Measurements from ENCODE around the gene MS4A4E. TPM values are rescaled to one million over a fixed set of nuclear protein-coding genes. Genes with fewer than 3 reads are reported as not detected.
A peak's percentile ranks its signal among the peaks of the same experiment; 100 is the strongest.
"Not testable (repeated sequence)": the region's sequence is repeated elsewhere in the genome, so short reads cannot be mapped to it uniquely, and the experiment has no call there.

The MS4A4E gene
- total and polyA plus RNA-seq, 12 donors: 0.26 to 3.0 (median 0.82) TPM; not detected in 3

GRCh38 chr11:60194511-60194910 is 48.4 kb downstream of the MS4A4E start:
- ATAC-seq (no peak), DNase-seq (no peak)
- TF ChIP-seq, protein P1, sequence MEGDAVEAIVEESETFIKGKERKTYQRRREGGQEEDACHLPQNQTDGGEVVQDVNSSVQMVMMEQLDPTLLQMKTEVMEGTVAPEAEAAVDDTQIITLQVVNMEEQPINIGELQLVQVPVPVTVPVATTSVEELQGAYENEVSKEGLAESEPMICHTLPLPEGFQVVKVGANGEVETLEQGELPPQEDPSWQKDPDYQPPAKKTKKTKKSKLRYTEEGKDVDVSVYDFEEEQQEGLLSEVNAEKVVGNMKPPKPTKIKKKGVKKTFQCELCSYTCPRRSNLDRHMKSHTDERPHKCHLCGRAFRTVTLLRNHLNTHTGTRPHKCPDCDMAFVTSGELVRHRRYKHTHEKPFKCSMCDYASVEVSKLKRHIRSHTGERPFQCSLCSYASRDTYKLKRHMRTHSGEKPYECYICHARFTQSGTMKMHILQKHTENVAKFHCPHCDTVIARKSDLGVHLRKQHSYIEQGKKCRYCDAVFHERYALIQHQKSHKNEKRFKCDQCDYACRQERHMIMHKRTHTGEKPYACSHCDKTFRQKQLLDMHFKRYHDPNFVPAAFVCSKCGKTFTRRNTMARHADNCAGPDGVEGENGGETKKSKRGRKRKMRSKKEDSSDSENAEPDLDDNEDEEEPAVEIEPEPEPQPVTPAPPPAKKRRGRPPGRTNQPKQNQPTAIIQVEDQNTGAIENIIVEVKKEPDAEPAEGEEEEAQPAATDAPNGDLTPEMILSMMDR (IDR thresholded peaks at IDR 0.05): no peak
- intact Hi-C loops (cut with DNase I): loop anchor here in 8 of 10 donors (5.0 to 10.0 kb wide), 2 partner anchors 370 to 372 kb away; no protein-coding TSS in a partner anchor
- H3K4me3 ChIP-seq: no peak overlapping the region
- WGBS, 2 donors: 54 to 59% methylated on average over 3 of the region's 3 CpGs
- H3K27ac ChIP-seq: peak overlapping the region in 5 of 10 donors; percentile 19 to 66 (median 41)
- peaks cover 0 to 10% (median 0%) of the 10 kb centered on the region in 11 donors for H3K9me3 ChIP-seq
- no peaks in the 10 kb centered on the region for H3K27me3 ChIP-seq
- H3K4me1 ChIP-seq: peaks cover 0 to 18% (median 0%) of the 10 kb centered on the region in 9 donors
- no peaks in the 10 kb centered on the region for H3K36me3 ChIP-seq

DNA sequence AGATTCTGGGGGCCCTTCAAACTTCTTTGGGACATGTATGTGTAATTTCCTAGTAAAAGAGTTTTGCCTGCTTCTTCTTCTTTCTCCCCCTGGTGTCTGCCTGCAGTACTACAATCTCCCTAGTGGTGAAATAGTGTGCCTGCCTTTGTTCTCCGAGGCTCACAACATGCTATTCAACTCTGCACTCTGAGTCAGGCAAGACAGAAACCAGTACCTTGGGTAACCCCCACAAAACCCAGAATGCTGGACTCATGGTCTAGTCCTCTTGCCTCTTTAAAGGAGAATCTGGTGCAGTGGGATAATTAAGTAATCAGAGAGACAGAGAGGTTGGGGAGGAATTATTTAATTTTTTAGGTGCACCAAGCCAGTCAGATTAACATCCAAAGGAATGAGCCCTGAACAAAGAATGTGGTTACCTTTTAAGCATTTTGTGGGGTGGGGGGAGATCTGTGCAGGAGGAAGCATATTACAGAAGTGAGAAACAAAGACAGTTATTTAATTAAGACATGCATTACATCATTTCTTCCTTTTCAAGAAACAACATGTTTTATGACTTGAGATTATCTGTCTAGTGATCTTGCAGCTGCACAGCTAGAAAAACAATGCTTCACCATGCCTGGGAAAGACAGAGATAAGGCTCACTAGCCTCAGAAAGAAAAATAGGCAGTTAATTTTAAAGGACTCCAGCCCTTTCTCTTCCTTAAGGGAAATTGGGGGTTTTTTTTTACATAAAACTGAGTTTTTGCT is 49.1 kb downstream of the MS4A4E start:
- Histone ChIP-seq H3K4me1 (peaks cover 0 to 18% (median 0%) of the 10 kb centered on the region in 9 donors), H3K27me3 (no peaks in the 10 kb centered on the region), H3K27ac (peak overlapping the region in 5 of 10 donors; percentile 19 to 66 (median 41)), H3K9me3 (peaks cover 0 to 10% (median 0%) of the 10 kb centered on the region in 11 donors), H3K4me3 (no peak overlapping the region), H3K36me3 (no peaks in the 10 kb centered on the region)
- 12 to 13% methylated on average over 1 of the region's 1 CpG for WGBS, 2 donors
- intact Hi-C loops (cut with DNase I): loop anchor here in 8 of 10 donors (5.0 to 10.0 kb wide), 2 partner anchors 369 to 372 kb away; no protein-coding TSS in a partner anchor
- ATAC-seq: peak in 7 of 8 donors; percentile 67 to 86 (median 75)
- peak in 1 of 2 donors; percentile 76 for DNase-seq
- TF ChIP-seq, protein P1 (IDR thresholded peaks at IDR 0.05): peak; percentile 59 to 92 (median 81)

- not testable (repeated sequence) for H3K4me3 ChIP-seq, H3K9me3 ChIP-seq, H3K27me3 ChIP-seq, DNase-seq, H3K36me3 ChIP-seq, ATAC-seq
- Histone ChIP-seq H3K27ac (peak overlapping the region in 1 of 10 donors; percentile 66), H3K4me1 (peaks cover 0 to 24% (median 0%) of the 10 kb centered on the region in 9 donors)
- intact Hi-C loops (cut with DNase I): loop anchor here in 8 of 10 donors (5.0 to 10.0 kb wide), 2 partner anchors 368 to 370 kb away; no protein-coding TSS in a partner anchor
- 90% methylated on average over 4 of the region's 4 CpGs for WGBS, 2 donors
These were observed 50.4 kb downstream of the MS4A4E start for GRCh38 chr11:60192564-60192963.

GRCh38 chr11:60188481-60188880 is 54.5 kb downstream of the MS4A4E start:
- H3K4me3 ChIP-seq; DNase-seq; ATAC-seq; intact Hi-C loops (cut with DNase I); H3K36me3 ChIP-seq; H3K9me3 ChIP-seq; H3K27me3 ChIP-seq: not testable (repeated sequence)
- peaks cover 0 to 28% (median 0%) of the 10 kb centered on the region in 9 donors for H3K4me1 ChIP-seq
- WGBS, 2 donors: 42 to 47% methylated on average over 3 of the region's 3 CpGs
- peak overlapping the region in 1 of 10 donors; percentile 89 for H3K27ac ChIP-seq

DNA sequence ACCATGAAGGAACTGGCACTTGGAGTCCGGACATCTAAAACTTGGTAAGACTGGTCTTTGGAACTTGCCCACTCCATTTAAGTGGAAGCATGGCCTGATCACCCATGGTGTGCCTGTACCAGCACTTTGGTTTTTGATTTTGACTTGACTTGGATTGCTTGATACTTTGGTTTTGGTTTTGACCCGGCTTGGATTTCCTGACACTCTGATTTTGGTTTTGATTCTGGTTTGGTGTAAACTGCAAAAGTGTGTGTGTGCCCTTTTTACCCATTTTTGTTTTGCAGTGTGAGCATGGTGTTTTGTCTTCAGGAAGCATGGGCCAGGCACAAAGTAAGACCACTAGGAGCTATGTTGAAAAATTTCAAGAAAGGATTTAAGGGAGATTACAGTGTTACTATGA is 56.8 kb downstream of the MS4A4E start:
- DNase-seq; H3K36me3 ChIP-seq; H3K9me3 ChIP-seq; H3K4me3 ChIP-seq; H3K27me3 ChIP-seq; intact Hi-C loops (cut with DNase I); ATAC-seq: not testable (repeated sequence)
- peak overlapping the region in 2 of 10 donors; percentile 15 to 89 for H3K27ac ChIP-seq
- WGBS, 2 donors: 88 to 89% methylated on average over 2 of the region's 2 CpGs
- peaks cover 0 to 27% (median 0%) of the 10 kb centered on the region in 9 donors for H3K4me1 ChIP-seq

DNA sequence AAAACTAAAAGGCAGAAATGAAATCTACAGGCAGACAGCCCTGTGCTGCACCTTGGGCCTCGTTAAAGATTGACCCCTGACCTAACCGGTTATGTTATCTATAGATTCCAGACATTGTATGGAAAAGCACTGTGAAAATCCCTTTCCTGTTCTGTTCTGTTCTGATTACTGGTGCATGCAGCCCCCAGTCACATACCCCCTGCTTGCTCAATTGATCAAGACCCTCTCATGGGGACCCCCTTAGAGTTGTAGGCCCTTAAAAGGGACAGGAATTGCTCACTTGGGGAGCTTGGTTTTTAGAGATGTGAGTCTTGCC is 57.5 kb downstream of the MS4A4E start:
- H3K4me3 ChIP-seq; DNase-seq; H3K9me3 ChIP-seq; H3K27me3 ChIP-seq; H3K36me3 ChIP-seq; ATAC-seq; intact Hi-C loops (cut with DNase I): not testable (repeated sequence)
- Histone ChIP-seq H3K4me1 (peaks cover 0 to 27% (median 0%) of the 10 kb centered on the region in 9 donors), H3K27ac (peak overlapping the region in 2 of 10 donors; percentile 15 to 89)
- WGBS, 2 donors: 48 to 56% methylated on average over 2 of the region's 2 CpGs
